NCI-H2196 (cell line): ENCODE data around the gene ZDHHC7.
A peak's percentile ranks its signal among the peaks of the same experiment; 100 is the strongest.
"Not testable (repeated sequence)": the region's sequence is repeated elsewhere in the genome, so short reads cannot be mapped to it uniquely, and the experiment has no call there.

Experiments
- DNase-seq: peaks from one replicate; lab custom pipeline; 2025; ENCODE audit not compliant: unreplicated experiment; lab: John Stamatoyannopoulos, UW

The ZDHHC7 gene

DNA sequence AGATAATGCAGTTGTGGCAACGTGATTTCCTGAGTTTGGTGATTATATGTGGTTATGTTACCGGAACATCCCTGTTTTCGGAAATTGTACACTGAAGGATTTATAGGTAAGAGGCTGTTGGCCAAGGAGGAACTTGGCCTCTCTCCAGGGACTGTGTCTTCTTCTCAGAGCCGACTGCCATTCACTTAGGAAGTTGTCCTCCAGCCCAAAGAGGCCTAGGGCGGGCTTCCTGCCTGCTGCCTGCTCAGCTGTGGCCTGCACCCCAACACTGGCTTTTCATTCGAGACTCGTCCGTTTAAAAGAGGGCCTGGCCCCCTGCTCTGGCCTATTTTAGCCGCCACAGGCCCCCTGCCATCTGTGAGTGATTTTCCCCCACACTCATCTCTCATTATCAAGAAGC lies 64.3 kb downstream of the ZDHHC7 start:
- DNase-seq = peak; percentile 4

GRCh38 chr16:84943620-84944019 lies 67.7 kb downstream of the ZDHHC7 start:
- no peak for DNase-seq

GRCh38 chr16:84942786-84943185 lies 68.5 kb downstream of the ZDHHC7 start:
- no peak for DNase-seq

DNA sequence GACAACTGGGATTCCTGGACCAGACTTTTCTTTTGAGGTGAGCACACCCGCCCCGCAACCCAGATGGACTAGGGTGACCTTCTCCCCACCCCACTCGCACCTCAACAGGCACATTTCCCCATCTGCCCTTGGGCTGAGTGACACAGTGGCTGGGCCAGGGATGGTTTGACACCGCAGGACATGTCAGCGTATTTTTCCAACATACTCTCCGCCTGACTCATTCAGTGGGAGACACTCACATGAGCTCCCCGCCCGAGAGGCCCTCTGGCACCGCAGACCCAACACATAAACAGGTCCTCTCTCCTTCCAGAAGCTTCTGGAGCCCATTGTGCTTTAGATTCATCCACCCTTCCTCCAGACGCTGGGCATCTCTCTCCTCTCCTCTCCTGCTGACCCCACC lies 69.4 kb downstream of the ZDHHC7 start:
- DNase-seq = no peak

DNA sequence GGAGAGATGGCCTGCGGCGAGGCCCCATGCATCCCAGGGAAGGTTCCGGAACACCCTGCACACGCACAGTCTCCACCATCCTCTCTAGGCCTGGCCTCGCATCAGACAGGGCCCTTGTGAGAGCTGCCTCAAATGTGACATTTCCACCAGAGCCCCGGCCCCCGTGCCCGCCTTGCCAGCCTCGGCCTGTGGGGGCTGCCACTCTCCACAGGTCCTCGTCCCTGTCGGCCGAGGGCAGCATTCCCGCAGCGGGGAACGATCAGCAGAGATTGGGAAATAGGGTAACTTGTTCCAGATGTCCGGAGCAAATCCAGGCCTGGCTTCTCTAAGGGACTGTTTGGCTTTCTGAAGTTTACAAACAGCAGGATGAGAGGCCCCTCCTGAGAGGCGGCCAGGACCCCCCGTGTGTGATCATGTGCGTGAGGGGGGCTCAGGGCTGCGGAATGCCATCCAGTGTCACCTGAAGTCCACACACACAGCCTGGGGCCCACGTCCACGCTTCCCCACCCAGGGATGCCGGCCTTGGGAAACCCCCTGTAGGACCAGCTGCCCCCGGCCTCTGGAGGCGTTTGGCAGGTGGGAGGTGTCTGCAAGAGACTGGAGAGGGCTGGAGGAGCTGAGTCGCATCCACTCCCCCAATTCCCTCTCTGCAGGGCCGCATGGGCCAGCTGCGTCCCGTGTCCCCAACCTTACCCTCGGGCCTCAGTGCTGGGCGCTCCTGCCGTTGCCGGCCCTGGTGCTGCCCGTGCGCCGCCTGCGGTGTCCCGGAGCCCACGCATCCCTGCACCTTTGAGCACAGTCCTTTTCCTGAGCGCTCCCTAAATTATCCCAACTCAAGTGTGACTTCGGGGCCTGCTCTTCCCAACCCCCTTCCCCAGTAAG lies 70.4 kb downstream of the ZDHHC7 start:
- DNase-seq = no peak

DNA sequence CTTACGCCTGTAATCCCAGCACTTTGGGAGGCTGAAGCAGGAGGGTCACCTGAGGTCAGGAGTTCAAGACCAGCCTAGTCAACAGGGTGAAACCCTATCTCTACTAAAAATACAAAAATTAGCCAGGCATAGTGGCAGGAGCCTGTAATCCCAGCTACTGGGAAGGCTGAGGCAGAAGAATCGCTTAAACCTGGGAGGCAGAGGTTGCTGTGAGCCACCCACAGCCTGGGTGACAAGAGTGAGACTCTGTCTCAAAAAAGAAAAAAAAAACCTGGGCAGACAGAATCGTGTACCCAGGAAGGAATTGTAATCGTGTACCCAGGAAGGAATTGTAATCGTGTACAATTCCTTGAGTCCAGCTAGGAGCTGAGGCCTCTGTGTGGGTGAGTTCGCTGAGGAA lies 72.7 kb downstream of the ZDHHC7 start:
- DNase-seq = not testable (repeated sequence)

DNA sequence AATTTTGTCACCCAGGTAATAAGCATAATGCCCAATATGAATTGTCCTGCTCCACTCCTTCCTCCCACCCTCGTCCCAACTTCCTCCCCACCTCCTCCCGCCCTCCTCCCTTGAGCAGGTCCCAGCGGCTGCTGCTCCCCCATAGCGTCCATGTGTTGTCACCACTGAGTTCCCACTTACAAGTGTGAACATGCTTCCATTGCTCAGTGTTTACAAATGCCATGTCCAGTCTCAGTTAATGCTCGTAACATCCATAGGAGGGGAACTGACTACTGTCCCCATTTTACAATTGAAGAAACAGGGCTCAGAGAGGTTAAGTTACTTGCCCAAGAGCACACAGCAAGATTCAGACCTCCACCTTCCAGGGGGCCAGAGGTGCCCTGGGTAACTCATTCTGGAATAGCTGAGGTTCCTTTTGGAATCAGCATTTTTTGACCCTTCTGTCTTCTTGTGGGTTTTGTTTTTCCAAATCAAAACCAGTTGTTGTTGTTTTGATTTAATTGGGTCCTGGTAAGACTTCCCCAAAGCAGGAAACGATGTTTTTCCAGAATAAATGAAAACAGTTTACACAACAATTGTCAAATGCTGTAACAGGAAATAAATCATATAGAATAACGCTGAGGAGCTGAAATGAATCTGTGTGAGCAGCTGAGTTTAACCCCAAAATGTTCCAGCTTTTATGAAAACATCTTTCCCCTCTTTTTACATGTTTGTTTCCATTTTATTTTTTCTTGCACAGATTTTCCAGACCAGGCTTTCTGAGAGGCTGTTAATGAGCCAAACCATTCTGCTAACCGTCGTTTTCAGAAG lies 73.9 kb downstream of the ZDHHC7 start:
- no peak for DNase-seq

GRCh38 chr16:84933774-84934631 lies 77.3 kb downstream of the ZDHHC7 start:
- DNase-seq = no peak

DNA sequence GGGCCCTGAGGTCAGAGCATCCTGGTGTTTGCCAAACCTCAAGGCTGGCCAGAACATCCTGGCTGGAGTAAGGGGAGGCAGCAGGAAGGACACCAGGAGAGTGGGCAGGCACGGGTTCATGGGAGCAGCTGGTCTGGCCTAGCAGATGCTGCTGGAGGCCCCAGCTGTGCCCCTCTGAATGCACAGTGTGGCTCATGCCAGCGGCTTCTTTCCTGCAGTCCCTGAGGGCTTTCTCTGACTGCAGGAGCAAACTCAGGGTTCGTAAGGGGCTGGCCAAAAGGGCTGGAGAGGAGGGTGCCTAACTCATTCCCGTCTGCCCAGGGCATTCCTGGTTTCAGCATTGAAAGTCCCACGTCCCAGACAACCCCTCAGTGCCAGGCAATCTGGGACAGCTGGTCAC lies 78.7 kb downstream of the ZDHHC7 start:
- no peak for DNase-seq

DNA sequence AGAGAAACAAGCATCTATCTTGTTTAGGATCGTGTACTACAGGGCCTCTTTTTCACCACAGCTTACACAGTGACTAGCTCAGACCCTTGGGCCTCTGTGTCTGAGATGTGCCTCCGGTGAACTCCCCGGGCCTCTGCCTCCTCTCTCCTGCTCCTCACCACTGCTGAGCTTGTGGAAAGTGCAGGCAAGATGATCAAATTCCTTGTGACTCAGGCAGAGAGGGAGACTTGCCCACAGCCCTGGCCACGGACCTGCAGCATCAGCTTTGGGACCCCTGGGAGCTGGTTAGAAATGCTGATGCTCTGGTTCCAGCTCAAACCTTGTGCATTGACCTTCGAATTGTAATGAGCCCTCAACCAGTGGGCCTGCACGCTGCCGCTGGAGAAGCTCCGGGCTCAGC lies 79.8 kb downstream of the ZDHHC7 start:
- DNase-seq = no peak

DNA sequence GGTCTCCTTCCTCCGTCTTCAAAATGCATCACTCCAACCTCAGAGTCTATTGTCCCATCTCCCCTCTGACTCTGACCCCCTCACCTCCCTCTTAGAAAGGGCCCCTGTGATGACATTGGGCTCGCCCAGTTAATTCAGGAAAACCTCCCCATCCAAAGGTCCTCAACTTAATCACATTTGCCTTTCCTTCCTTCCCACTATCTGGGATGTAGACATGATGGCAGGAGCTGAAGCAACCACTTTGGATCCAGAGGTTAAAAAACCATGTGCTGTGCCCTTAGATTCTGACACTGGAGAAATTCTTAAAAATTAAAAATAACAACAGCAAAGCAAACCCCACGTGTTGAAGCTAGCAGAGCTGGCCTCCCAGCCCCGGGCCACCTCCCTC lies 80.2 kb downstream of the ZDHHC7 start:
- DNase-seq = no peak

- no peak for DNase-seq
Observed at GRCh38 chr16:84930298-84931106, 80.8 kb downstream of the ZDHHC7 start.

GRCh38 chr16:84929421-84930297 lies 81.7 kb downstream of the ZDHHC7 start:
- no peak for DNase-seq

- no peak for DNase-seq
Observed at GRCh38 chr16:84928679-84929420, 82.5 kb downstream of the ZDHHC7 start.

- DNase-seq = no peak
Observed at GRCh38 chr16:84927621-84928591, 83.4 kb downstream of the ZDHHC7 start.

- no peak for DNase-seq
Observed at GRCh38 chr16:84926462-84926861, 84.9 kb downstream of the ZDHHC7 start.

- DNase-seq = no peak
Observed at GRCh38 chr16:84925773-84926372, 85.5 kb downstream of the ZDHHC7 start.
